ENCODE data around the gene TRIM42.

DNA sequence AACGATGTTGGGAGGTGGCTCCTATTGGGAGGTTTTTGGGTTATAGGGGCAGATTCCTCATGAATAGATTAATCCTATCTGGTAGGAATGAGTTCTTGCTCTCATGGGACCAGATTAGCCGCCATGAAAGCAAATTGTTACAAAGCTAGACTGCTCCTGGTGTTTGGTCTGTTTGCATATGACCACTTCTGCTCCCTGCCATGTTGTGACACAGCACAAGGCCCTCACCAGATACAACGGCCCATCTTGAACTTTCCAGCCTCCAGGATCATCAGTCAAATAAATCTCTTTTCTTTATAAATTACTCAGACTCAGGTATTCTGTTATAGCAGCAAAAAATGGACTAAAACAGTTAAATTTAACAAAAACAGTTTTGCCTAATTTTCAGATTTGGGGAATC lies 34.4 kb downstream of the TRIM42 start:
- TF ChIP-seq, protein P1, sequence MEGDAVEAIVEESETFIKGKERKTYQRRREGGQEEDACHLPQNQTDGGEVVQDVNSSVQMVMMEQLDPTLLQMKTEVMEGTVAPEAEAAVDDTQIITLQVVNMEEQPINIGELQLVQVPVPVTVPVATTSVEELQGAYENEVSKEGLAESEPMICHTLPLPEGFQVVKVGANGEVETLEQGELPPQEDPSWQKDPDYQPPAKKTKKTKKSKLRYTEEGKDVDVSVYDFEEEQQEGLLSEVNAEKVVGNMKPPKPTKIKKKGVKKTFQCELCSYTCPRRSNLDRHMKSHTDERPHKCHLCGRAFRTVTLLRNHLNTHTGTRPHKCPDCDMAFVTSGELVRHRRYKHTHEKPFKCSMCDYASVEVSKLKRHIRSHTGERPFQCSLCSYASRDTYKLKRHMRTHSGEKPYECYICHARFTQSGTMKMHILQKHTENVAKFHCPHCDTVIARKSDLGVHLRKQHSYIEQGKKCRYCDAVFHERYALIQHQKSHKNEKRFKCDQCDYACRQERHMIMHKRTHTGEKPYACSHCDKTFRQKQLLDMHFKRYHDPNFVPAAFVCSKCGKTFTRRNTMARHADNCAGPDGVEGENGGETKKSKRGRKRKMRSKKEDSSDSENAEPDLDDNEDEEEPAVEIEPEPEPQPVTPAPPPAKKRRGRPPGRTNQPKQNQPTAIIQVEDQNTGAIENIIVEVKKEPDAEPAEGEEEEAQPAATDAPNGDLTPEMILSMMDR (conservative IDR thresholded peaks at IDR 0.05; ENCODE audit: low read length): no peak
- no peak for TF ChIP-seq EZH2phosphoT487 (IDR thresholded peaks at IDR 0.05; ENCODE audit: borderline replicate concordance)

Measured in Loucy (cell line).